Epithelial cell of proximal tubule (primary cell): Measurements from ENCODE around the gene S100A1. TPM values are rescaled to one million over a fixed set of nuclear protein-coding genes. Genes with fewer than 3 reads are reported as not detected.

Experiments
- DNase-seq: peaks from one replicate; pipeline ENCODE4 v3.0.0-alpha.2; 2011; ENCODE audit warnings: low read depth
- H3K4me3 ChIP-seq: 2 replicates; pipeline ENCODE4 v1.5.1; 2011; ENCODE audit warnings: low read depth, mild to moderate bottlenecking, low read length
- total RNA-seq: library from RNA; depleted of rRNA; stranded (reverse); fragments of >200 nt; gene quantifications from 2 replicates; pipeline ENCODE4 v1.2.3, GENCODE V29; 2015
- TF ChIP-seq, protein P1 (sequence below): conservative IDR thresholded peaks from 2 replicates; pipeline ENCODE4 v1.5.1; 2012; ENCODE audit warnings: low read depth, mild to moderate bottlenecking, low read length

The S100A1 gene
- total RNA-seq, 1 donor from 2014 or later = 16.5 TPM

GRCh38 chr1:153652805-153653500 lies 24.7 kb downstream of the S100A1 start:
- TF ChIP-seq, protein P1, sequence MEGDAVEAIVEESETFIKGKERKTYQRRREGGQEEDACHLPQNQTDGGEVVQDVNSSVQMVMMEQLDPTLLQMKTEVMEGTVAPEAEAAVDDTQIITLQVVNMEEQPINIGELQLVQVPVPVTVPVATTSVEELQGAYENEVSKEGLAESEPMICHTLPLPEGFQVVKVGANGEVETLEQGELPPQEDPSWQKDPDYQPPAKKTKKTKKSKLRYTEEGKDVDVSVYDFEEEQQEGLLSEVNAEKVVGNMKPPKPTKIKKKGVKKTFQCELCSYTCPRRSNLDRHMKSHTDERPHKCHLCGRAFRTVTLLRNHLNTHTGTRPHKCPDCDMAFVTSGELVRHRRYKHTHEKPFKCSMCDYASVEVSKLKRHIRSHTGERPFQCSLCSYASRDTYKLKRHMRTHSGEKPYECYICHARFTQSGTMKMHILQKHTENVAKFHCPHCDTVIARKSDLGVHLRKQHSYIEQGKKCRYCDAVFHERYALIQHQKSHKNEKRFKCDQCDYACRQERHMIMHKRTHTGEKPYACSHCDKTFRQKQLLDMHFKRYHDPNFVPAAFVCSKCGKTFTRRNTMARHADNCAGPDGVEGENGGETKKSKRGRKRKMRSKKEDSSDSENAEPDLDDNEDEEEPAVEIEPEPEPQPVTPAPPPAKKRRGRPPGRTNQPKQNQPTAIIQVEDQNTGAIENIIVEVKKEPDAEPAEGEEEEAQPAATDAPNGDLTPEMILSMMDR = no peak
- peak; percentile 85 for DNase-seq
- H3K4me3 ChIP-seq = no peak overlapping the region

DNA sequence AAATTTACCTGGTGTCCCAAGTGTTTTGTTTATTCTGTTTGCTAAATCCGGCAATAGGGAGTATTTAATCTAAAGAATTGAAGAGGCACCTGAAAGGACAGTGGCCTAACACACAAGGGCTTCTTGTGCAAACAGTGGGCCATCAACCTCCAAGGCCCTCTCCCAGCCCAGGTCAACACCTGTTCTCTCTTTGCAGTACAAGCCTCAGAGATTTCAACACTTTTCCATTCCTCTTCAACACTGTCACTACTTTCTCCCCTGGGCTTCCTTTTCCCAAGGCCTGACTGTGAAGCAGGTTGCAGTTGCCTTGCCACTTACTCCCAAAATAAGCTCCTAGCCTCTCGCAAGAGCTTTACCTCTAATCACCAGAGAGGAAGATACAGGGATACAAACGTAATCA lies 27.1 kb downstream of the S100A1 start:
- no peak for DNase-seq
- H3K4me3 ChIP-seq = no peak overlapping the region
- TF ChIP-seq, protein P1 = no peak

- TF ChIP-seq, protein P1 = peak; percentile 21
- DNase-seq = no peak
- H3K4me3 ChIP-seq = peak within 1 kb of the TSS; percentile 96
These were observed 30.4 kb downstream of the S100A1 start, which contains the start of gene SNAPIN for GRCh38 chr1:153658400-153659174. TSS of gene SNAPIN (plus strand) at chr1:153658703. CDS start at chr1:153658744, 41 bp downstream.

- TF ChIP-seq, protein P1 = no peak
- H3K4me3 ChIP-seq = peak overlapping the region; percentile 96
- no peak for DNase-seq
These were observed 30.9 kb downstream of the S100A1 start for GRCh38 chr1:153659175-153659534.

GRCh38 chr1:153659656-153660055 lies 31.4 kb downstream of the S100A1 start:
- peak overlapping the region; percentile 96 for H3K4me3 ChIP-seq
- TF ChIP-seq, protein P1 = no peak
- DNase-seq = no peak

- TF ChIP-seq, protein P1 = no peak
- DNase-seq = no peak
These were observed 33.0 kb downstream of the S100A1 start for GRCh38 chr1:153661111-153661708.

More at GRCh38 chr1:153661111-153661708, 33.0 kb downstream of the S100A1 start:
- H3K4me3 ChIP-seq = no peak overlapping the region
